Measurements from ENCODE around the gene EID2B.

DNA sequence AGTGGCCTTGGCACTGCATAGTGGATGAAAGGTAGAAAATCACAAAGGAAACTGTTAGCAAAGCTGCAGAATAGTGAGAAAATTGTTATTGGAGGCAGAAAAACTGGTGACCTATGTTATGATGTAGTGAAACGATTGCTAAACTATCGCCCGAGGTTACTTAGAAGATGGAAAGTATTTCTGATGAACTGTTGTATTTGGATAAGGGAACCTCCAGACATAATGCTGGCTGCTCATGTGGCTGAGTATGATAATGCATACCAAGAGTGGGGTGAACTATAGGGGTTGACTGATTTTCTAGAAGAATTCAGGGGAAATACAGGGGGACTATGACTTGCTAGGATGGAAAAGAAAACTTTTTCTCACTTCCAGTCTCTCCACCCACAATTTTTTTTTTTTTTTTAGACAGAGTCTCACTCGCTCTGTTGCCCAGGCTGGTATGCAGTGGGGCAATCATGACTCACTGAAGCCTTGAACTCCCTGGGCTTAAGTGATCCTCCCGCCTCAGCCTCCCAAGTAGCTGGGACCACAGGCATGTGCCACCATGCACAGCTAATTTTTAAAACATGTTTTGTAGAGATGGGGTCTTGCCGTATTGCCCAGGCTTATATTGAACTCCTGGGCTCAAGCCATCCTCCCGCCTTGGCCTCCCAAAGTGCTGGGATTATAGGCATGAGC is 11.7 kb upstream of the EID2B start:
- TF ChIP-seq, protein P1, sequence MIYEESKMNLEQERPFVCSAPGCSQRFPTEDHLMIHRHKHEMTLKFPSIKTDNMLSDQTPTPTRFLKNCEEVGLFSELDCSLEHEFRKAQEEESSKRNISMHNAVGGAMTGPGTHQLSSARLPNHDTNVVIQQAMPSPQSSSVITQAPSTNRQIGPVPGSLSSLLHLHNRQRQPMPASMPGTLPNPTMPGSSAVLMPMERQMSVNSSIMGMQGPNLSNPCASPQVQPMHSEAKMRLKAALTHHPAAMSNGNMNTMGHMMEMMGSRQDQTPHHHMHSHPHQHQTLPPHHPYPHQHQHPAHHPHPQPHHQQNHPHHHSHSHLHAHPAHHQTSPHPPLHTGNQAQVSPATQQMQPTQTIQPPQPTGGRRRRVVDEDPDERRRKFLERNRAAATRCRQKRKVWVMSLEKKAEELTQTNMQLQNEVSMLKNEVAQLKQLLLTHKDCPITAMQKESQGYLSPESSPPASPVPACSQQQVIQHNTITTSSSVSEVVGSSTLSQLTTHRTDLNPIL (CRISPR knock-in tag; IDR thresholded peaks at IDR 0.05; ENCODE audit: low read depth) = no peak
- TF ChIP-seq ZC3H10 (CRISPR knock-in tag; IDR thresholded peaks at IDR 0.05) = no peak
- no peak for TF ChIP-seq ZNF565 (CRISPR knock-in tag; conservative IDR thresholded peaks at IDR 0.05; ENCODE audit: low read depth)
- TF ChIP-seq ZNF8 (CRISPR knock-in tag; IDR thresholded peaks at IDR 0.05) = no peak
- TF ChIP-seq TCF4 (CRISPR knock-in tag; IDR thresholded peaks at IDR 0.05; ENCODE audit: borderline replicate concordance) = no peak
- TF ChIP-seq, protein P2, sequence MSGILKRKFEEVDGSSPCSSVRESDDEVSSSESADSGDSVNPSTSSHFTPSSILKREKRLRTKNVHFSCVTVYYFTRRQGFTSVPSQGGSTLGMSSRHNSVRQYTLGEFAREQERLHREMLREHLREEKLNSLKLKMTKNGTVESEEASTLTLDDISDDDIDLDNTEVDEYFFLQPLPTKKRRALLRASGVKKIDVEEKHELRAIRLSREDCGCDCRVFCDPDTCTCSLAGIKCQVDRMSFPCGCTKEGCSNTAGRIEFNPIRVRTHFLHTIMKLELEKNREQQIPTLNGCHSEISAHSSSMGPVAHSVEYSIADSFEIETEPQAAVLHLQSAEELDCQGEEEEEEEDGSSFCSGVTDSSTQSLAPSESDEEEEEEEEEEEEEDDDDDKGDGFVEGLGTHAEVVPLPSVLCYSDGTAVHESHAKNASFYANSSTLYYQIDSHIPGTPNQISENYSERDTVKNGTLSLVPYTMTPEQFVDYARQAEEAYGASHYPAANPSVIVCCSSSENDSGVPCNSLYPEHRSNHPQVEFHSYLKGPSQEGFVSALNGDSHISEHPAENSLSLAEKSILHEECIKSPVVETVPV (CRISPR knock-in tag; IDR thresholded peaks at IDR 0.05) = no peak
- no peak for TF ChIP-seq RARB (CRISPR knock-in tag; IDR thresholded peaks at IDR 0.05)
- no peak for TF ChIP-seq GLIS3 (CRISPR knock-in tag; IDR thresholded peaks at IDR 0.05)
- no peak for TF ChIP-seq SNAI2 (CRISPR knock-in tag; IDR thresholded peaks at IDR 0.05)
- TF ChIP-seq OSR1 (CRISPR knock-in tag; IDR thresholded peaks at IDR 0.05) = no peak
- TF ChIP-seq, protein P3, sequence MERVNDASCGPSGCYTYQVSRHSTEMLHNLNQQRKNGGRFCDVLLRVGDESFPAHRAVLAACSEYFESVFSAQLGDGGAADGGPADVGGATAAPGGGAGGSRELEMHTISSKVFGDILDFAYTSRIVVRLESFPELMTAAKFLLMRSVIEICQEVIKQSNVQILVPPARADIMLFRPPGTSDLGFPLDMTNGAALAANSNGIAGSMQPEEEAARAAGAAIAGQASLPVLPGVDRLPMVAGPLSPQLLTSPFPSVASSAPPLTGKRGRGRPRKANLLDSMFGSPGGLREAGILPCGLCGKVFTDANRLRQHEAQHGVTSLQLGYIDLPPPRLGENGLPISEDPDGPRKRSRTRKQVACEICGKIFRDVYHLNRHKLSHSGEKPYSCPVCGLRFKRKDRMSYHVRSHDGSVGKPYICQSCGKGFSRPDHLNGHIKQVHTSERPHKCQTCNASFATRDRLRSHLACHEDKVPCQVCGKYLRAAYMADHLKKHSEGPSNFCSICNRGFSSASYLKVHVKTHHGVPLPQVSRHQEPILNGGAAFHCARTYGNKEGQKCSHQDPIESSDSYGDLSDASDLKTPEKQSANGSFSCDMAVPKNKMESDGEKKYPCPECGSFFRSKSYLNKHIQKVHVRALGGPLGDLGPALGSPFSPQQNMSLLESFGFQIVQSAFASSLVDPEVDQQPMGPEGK (CRISPR knock-in tag; IDR thresholded peaks at IDR 0.05; ENCODE audit: borderline replicate concordance) = no peak
- TF ChIP-seq ZFP30 (CRISPR knock-in tag; IDR thresholded peaks at IDR 0.05) = no peak
